ENCODE data around the gene KLF17. TPM values are rescaled to one million over a fixed set of nuclear protein-coding genes. Genes with fewer than 3 reads are reported as not detected.

The KLF17 gene
- total RNA-seq, 2 experiments from 2014 or later = not detected

- Mint-ChIP-seq H3K4me3 (no peak overlapping the region), H3K4me1 (ENCODE audit: low read depth) (no peaks in the 10 kb centered on the region), H3K36me3 (ENCODE audit: low read depth) (peaks cover 2% of the 10 kb centered on the region), H3K27ac (no peak overlapping the region), H3K27me3 (ENCODE audit: low read depth) (peaks cover 4% of the 10 kb centered on the region), H3K9me3 (peaks cover 16% of the 10 kb centered on the region)
- DNase-seq = no peak
- intact Hi-C loops (cut with micrococcal nuclease) = no loop called here
- CTCF ChIA-PET = no interaction called here
Measured at GRCh38 chr1:44170281-44170823, 51.7 kb downstream of the KLF17 start.

GRCh38 chr1:44174630-44175029, 56.0 kb downstream of the KLF17 start:
- Mint-ChIP-seq H3K4me3 (no peak overlapping the region), H3K9me3 (peaks cover 8% of the 10 kb centered on the region), H3K27me3 (ENCODE audit: low read depth) (peaks cover 4% of the 10 kb centered on the region), H3K27ac (no peak overlapping the region), H3K4me1 (ENCODE audit: low read depth) (no peaks in the 10 kb centered on the region), H3K36me3 (ENCODE audit: low read depth) (peaks cover 2% of the 10 kb centered on the region)
- intact Hi-C loops (cut with micrococcal nuclease) = no loop called here
- CTCF ChIA-PET = no interaction called here
- DNase-seq = no peak

Other genes starting within 250 kb of the KLF17 start
- gene ARTN, start 185.0 kb upstream of the KLF17 start, total RNA-seq = not detected
- 10 to 100 TPM in 1 of 2 experiments, 1 to 10 TPM in 1; 8.0 to 12.4 TPM for gene IPO13, start 171.9 kb upstream of the KLF17 start, total RNA-seq
- gene DPH2, start 148.8 kb upstream of the KLF17 start, total RNA-seq = 10 to 100 TPM; 22.2 to 27.7 TPM
- gene ATP6V0B, start 143.9 kb upstream of the KLF17 start, total RNA-seq = 10 to 100 TPM; 44.2 to 52.6 TPM
- 10 to 100 TPM; 18.7 to 19.2 TPM for gene B4GALT2, start 139.6 kb upstream of the KLF17 start, total RNA-seq
- 1 to 10 TPM in 1 of 2 experiments, under 1 TPM in 1; 0.91 to 1.6 TPM for gene CCDC24, start 127.2 kb upstream of the KLF17 start, total RNA-seq
- gene SLC6A9, start 87.4 kb upstream of the KLF17 start, total RNA-seq = 10 to 100 TPM; 10.2 to 11.1 TPM
- gene KLF18, start 22.8 kb downstream of the KLF17 start, total RNA-seq = not detected
- 10 to 100 TPM; 35.3 to 41.0 TPM for gene DMAP1, start 94.7 kb downstream of the KLF17 start, total RNA-seq
- gene ERI3, start 236.4 kb downstream of the KLF17 start, total RNA-seq = 10 to 100 TPM; 42.4 to 43.0 TPM